ENCODE results near the gene CGREF1. TPM values are rescaled to one million over a fixed set of nuclear protein-coding genes. Genes with fewer than 3 reads are reported as not detected.

The CGREF1 gene
- total RNA-seq, 4 donors from 2014 or later = 4.0 to 8.5 (median 6.2) TPM

DNA sequence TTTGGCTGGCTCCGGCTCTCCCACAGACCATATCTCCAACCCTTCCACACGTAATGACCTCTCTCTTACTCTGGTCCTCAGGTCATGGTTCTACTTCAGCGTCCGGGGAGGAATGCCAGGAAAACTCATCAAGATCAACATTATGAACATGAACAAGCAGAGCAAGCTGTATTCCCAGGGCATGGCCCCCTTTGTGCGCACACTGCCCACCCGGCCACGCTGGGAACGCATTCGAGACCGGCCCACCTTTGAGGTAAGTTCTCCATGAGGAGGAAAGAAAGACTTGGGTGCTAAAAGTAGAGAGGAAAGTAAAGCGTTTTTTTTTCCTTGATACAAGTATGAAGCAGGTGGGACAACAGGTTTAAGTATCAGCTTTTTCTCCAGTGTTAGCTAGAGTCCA is 65.6 kb downstream of the CGREF1 start:
- TF ChIP-seq, protein P1, sequence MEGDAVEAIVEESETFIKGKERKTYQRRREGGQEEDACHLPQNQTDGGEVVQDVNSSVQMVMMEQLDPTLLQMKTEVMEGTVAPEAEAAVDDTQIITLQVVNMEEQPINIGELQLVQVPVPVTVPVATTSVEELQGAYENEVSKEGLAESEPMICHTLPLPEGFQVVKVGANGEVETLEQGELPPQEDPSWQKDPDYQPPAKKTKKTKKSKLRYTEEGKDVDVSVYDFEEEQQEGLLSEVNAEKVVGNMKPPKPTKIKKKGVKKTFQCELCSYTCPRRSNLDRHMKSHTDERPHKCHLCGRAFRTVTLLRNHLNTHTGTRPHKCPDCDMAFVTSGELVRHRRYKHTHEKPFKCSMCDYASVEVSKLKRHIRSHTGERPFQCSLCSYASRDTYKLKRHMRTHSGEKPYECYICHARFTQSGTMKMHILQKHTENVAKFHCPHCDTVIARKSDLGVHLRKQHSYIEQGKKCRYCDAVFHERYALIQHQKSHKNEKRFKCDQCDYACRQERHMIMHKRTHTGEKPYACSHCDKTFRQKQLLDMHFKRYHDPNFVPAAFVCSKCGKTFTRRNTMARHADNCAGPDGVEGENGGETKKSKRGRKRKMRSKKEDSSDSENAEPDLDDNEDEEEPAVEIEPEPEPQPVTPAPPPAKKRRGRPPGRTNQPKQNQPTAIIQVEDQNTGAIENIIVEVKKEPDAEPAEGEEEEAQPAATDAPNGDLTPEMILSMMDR (IDR thresholded peaks at IDR 0.05; ENCODE audit: low read depth) = no peak

DNA sequence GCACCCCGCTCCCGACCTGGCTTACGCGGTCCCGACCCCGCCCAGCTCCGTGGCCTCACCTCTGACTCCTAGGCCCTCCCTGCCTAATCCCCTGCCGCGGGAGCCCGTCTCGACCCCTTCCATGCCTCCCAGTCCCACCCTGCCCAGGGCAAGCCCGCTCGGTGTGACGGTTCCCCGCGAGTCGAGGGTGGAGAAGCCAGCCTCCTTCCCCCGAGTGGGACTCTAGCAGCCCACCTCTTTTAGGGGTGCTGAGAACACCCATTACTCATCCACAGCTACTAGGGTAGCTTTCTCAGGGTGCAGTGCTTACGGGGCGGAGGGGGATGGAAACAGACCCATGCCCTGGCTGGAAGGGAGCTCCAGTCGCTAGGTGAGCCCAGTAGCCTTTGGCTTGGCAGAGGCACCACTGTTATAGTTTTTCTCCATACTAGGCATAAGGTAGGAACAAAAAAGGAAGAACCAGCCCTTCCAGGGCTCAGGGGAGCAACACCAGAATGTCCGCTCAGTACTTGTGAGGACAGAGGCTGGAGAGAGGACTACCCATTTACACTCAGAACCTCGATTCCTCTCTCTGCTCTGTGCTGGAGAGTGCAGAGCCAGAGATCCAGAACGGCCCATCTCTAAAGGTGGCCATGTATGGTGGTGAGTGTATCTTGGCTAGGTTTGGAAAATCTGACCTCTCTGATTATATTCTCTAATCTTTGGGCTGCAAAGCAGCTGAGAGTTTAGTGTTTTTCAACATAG is 66.9 kb downstream of the CGREF1 start:
- TF ChIP-seq, protein P1 (IDR thresholded peaks at IDR 0.05; ENCODE audit: low read depth) = no peak

DNA sequence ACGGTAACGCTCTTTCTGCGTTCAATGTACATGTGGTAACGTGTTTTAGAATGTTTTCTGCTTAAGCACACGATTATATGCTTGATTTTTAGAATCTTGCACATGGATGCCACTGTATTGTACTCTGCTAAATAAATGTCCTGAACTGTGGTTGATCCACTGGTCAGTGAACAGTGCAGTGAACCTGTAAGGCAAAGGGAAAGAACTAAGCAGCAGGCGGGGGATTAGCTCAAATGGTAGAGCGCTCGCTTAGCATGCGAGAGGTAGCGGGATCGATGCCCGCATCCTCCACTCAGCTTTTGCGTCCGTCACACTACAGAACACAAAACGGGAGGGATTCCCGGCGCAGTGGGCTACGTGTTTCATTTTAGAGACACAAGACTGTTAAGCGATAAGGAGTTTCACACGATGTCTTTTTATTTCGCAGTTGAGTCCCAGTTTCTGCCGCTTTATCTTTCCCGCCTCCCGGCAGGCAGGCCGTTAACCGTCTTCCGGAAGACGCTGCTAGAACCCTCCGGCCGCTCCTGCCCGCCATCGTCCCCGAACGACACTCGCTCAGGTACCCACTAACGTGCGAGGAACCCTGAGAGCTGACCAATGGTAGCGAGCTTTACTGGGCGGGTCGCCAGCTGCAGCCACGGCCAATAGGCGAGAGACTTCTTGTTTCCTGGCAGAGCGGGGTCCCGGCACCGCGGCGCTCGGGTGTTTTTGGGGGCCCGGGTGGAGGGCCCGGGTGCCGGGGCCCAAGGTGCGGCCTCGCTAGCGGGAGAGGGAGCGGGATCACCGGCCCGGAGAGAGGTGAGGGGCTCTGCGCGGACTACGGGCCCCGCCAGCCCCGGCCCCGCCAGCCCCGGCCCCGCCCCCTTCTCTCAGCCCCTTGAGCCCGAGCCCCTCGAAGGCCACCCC is 67.7 kb downstream of the CGREF1 start, which contains the start of gene AGBL5:
Gene AGBL5, plus strand, starts transcription at position 673 of the 906 bp plus-strand sequence. CDS start 1,291 bp downstream, outside the sequence.
- TF ChIP-seq, protein P1 (IDR thresholded peaks at IDR 0.05; ENCODE audit: low read depth) = no peak

Other genes starting within 250 kb of the CGREF1 start
- gene MAPRE3, start 148.5 kb downstream of the CGREF1 start, total RNA-seq = 10 to 100 TPM; 13.0 to 25.1 (median 17.2) TPM
- 10 to 100 TPM; 35.5 to 95.4 (median 49.0) TPM for gene TMEM214, start 86.2 kb downstream of the CGREF1 start, total RNA-seq
- gene AGBL5, start 67.5 kb downstream of the CGREF1 start, total RNA-seq = 10 to 100 TPM in 1 of 4 donors, 1 to 10 TPM in 3; 5.7 to 11.3 (median 9.1) TPM
- gene OST4, start 47.5 kb downstream of the CGREF1 start, total RNA-seq = 100 to 1,000 TPM; 207 to 425 (median 263) TPM
- 10 to 100 TPM; 21.0 to 51.6 (median 33.5) TPM for gene EMILIN1, start 40.5 kb downstream of the CGREF1 start, total RNA-seq
- 1 to 10 TPM; 1.1 to 2.9 (median 1.4) TPM for gene KHK, start 32.4 kb downstream of the CGREF1 start, total RNA-seq
- 1 to 10 TPM in 1 of 4 donors, under 1 TPM in 1, not detected in 2; 0.75 to 1.5 TPM for gene ABHD1, start 4.7 kb upstream of the CGREF1 start, total RNA-seq
- 10 to 100 TPM; 43.5 to 63.3 (median 52.4) TPM for gene PREB, start 15.5 kb upstream of the CGREF1 start, total RNA-seq
- not detected for gene PRR30, start 20.3 kb upstream of the CGREF1 start, total RNA-seq
- gene TCF23, start 29.9 kb upstream of the CGREF1 start, total RNA-seq = under 1 TPM in 1 of 4 donors, not detected in 3; under 0.01 TPM
- gene ATRAID, start 92.9 kb upstream of the CGREF1 start, total RNA-seq = 100 to 1,000 TPM; 169 to 677 (median 199) TPM
- gene SLC5A6, start 93.1 kb upstream of the CGREF1 start, total RNA-seq = 10 to 100 TPM; 17.2 to 97.8 (median 39.4) TPM
- gene CAD, start 98.2 kb upstream of the CGREF1 start, total RNA-seq = 10 to 100 TPM; 10.2 to 17.3 (median 13.9) TPM
- gene SLC30A3, start 143.9 kb upstream of the CGREF1 start, total RNA-seq = not detected
- under 1 TPM in 1 of 4 donors, not detected in 3; 0.88 TPM for gene DNAJC5G, start 156.3 kb upstream of the CGREF1 start, total RNA-seq
- under 1 TPM in 1 of 4 donors, not detected in 3; 0.66 TPM for gene TRIM54, start 163.3 kb upstream of the CGREF1 start, total RNA-seq
- gene UCN, start 189.3 kb upstream of the CGREF1 start, total RNA-seq = 1 to 10 TPM in 3 of 4 donors, not detected in 1; 1.7 to 3.4 (median 2.9) TPM
- 10 to 100 TPM; 56.8 to 88.7 (median 77.1) TPM for gene MPV17, start 204.0 kb upstream of the CGREF1 start, total RNA-seq
- gene GTF3C2, start 237.6 kb upstream of the CGREF1 start, total RNA-seq = 10 to 100 TPM; 28.0 to 43.0 (median 34.0) TPM

All from subcutaneous adipose tissue (tissue), 4 donors.